Hypothalamus (tissue), 51 donors: Measurements from ENCODE around the gene FAM13B.
"Not testable (repeated sequence)": the region's sequence is repeated elsewhere in the genome, so short reads cannot be mapped to it uniquely, and the experiment has no call there.

ENCODE experiments used
- DNase-seq, 51 donors: peaks; one replicate each; lab custom pipeline; 2025; lab: John Stamatoyannopoulos, UW

Gene FAM13B

DNA sequence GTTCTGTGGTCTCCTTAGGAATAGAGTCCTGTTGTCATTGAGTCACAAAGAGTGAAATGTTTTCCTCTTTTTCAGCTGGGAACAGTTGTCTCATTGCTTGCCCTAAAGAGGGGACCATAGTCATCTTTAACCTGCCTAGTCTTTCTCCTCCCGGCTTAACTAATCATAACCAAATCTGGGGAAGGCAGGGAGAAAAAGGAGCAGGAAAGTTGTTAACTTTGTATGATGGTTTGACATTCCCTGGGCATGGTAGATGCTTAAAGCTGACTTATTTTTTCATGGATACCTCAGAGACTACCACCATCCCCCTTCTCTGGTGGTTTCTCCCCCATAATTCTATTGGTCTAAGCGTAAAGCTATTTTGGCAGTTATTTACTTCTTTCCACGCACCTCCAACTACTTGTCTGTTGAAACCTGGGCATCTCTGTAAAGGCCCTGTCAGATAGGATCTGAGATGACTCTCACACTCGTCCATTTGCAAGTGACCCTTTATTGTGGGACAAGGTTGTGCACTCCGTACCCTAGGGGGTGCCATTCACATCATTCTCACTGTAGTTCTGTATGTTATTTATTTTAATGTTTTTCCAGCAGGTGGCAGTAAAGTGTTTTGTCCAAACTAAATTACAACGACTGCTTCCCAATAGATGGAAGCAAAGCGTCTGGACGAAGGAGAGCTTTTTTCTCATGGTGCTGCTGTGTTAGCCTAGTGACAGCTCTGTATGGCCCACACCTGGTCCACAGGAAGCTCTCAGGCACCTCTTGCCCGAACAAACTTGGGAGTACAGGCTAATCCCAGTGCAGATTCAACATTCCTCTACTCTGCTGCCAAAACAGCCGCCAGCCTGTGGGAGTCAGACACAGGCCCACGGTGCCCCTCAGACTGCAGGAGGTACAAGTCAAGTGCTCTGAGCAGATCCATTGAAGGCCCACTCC lies 3.0 kb upstream of the FAM13B start:
- DNase-seq, result peak in 46 of 51 donors; percentile 8 to 90 (median 48)

DNA sequence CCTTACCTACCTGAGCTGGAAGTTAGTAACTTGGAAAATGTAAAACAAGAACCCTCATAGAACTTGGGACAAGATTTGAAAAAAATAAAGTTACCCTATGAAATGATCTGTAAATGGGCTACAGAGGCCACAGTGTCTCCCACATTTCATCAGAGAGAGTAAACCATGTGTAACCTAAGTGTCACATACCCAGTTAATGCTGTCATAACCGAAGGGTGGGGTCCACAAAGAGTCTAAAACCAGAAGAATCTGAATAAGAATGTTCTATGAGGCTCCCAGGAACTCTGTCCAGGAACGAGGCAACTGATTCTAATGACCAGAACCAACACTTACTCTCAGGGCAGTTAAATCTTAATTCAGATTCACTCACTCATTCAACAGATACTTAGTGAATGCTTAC lies 1.0 kb upstream of the FAM13B start:
- no peak for DNase-seq

DNA sequence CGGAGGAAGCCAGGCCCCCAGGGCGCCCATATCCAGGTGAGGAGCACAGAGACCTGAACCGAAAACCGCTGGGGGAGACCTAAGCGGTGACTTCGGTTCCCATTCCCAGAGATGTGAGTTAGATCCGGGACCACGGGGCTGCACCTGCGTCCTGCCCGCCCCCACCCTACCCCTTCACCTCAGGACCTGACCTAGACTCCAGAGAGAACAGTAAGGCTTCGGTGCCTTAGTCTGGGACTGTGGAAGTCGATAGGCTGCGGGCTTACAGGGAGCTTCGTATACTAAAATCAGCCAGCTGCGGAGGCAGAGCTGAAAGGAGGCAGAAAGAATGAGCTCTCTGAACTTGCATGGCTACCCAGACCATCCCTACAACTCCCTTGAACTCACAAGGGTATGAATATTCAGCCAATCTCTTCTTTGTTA lies 518 bp upstream of the FAM13B start:
- DNase-seq, result peak in 4 of 51 donors; percentile 37 to 73 (median 42)

DNA sequence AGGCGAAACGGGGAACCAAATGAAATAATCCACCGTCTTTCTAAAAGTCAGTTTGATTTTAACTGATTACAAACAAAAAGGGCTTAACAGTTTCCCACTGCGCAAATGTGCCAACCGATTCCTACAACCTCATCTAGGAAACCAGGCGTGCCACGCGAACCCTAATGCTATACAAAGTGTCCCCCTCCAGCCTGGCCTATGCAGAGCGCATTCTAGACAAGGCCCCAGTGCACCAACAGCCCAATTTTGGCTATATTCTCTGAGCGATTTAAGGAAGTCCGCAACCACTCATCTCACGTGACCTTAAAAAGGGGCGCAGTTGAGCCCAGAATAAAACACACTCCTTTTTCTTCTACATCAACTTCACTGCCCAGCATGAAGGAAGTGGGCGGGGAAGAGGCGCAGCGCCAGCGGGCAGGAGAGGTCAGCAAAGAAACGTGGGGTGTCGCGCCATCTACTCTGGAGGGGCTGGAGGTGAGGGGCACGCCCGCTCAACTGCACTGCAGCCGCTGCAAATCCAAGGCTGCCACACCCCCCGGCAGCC lies 779 bp downstream of the FAM13B start:
- DNase-seq, result peak in 39 of 51 donors; percentile 21 to 87 (median 56)

GRCh38 chr5:138029944-138030343 lies 2.9 kb downstream of the FAM13B start:
- no peak for DNase-seq

DNA sequence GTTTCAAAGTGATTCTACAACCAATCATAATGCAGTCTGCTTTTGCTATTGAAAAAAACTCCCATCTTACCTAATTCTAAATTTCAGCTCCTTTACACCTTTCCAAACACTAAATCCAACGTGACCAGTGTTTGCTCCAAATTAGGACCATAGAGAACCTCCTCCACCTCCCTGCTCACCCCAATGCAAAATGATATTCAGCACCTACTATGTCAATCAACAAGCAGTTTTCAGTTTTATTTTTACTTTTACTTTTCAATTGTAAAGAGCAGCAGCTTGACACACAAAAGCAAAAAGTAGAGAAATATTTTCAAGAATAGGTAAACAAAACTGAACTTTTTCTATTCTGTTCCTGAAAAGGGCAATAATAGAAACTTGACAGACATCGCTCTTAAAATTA lies 3.4 kb downstream of the FAM13B start:
- DNase-seq, result no peak

DNA sequence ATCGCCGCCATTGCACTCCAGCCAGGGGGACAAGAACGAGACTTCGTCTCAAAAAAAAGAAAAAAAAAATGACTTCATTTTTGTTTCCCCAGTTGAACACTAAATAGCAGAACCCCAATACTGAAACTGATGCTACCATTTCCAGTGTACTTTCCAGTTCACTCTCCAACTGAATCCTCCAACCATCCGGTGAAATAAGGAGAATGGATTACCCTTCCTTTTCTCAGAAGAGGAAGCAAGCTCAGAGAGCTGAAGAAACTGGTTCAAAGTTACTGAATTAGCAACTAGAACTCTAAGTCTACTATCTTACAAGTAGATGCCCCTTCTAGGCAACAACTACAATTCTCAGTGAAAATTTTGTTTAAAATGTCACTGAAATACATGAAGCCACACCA lies 3.9 kb downstream of the FAM13B start:
- DNase-seq, result no peak

DNA sequence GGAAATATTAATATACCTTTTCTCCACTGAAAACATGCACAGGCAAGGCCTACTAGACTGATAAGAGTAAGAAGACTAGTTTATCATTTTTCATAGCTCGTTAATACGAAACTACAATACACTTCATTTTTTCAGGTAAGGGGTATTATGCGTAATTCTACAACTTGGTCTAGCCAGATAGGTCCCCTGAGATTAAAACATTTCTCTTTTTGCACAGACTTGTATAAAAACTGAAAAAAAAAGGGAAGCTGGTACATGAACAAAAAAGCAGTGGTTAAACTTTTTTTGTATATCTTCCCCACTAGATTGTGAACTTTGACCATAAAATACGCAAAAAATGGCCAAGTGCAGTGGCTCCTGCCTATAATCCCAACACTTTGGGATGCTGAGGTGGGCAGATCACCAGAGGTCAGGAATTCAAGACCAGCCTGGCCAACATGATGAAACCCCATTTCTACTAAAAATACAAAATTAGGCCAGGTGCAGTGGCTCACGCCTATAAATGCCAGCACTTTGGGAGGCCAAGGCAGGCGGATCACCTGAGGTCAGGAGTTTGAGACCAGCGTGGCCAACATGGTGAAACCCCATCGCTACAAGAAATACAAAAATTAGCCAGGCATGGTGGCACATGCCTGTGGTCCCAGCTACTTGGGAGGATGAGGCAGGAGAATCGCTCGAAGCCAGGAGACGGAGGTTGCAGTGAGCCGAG lies 4.5 kb downstream of the FAM13B start:
- not testable (repeated sequence) for DNase-seq

GRCh38 chr5:138026793-138027192 lies 6.1 kb downstream of the FAM13B start:
- DNase-seq, result not testable (repeated sequence)

GRCh38 chr5:138025285-138025684 lies 7.6 kb downstream of the FAM13B start:
- no peak for DNase-seq

DNA sequence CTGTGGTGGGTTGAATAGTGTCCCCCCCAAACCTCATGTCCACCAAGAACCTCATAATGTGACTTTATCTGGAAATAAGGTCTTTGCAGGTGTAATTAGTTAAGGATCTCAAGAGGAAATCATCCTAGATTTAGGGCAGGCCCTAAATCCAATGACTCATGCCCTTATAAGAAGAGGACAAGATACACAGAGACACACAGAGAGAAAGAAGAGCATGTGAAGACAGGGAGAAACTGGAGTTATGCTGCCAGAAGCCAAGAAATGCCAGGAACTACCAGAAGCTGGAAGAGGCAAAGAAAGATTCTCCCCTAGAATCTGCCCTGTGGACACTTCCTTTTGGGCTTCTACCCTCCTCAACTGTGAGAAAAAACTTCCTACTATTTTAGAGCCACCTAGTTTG lies 8.8 kb downstream of the FAM13B start:
- DNase-seq, result no peak

- no peak for DNase-seq
These were observed 10.0 kb downstream of the FAM13B start for GRCh38 chr5:138022912-138023311.

GRCh38 chr5:138021771-138022170 lies 11.1 kb downstream of the FAM13B start:
- no peak for DNase-seq

DNA sequence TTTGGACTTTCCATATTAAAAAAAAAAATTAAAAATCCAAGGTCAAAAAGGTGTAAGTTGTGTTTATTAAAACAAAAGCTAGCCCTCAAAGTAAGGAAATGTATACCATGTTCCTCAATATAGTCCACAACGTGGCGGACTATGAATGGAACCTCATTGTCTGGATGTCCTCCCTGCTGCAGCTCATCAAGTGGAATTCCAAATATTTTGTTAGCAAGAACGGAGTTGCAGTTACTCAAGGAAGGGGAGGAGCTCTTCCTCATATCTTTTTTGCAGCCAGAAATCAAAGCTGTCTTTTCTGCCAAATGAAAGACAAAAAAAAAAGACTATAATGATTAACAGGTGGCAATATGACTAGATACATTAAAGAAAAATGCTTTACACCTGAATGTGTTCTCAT lies 14.0 kb downstream of the FAM13B start:
- no peak for DNase-seq

GRCh38 chr5:138015916-138016315 lies 17.0 kb downstream of the FAM13B start:
- DNase-seq, result no peak

DNA sequence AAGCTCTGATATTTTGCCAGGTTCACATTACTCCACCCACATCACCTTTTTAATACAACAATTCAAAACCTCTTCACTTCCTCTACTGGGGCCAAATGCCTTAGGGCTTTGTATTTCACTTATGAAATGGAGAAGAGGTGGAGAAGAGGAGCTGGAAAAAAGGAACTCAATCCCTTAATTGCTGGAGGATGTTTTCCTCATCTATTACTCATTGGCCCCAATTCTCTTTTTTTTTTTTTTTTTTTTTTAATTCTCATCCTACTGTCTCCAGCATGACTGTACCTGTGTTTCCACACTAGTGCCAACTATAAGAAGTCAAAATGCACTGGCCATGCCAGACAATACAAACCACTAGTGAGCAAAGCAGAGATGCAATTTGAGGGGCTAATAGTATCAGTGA lies 20.9 kb downstream of the FAM13B start:
- DNase-seq, result no peak

GRCh38 chr5:138000102-138000723 lies 32.7 kb downstream of the FAM13B start:
- no peak for DNase-seq

GRCh38 chr5:137997726-137998213 lies 35.1 kb downstream of the FAM13B start:
- DNase-seq, result no peak

DNA sequence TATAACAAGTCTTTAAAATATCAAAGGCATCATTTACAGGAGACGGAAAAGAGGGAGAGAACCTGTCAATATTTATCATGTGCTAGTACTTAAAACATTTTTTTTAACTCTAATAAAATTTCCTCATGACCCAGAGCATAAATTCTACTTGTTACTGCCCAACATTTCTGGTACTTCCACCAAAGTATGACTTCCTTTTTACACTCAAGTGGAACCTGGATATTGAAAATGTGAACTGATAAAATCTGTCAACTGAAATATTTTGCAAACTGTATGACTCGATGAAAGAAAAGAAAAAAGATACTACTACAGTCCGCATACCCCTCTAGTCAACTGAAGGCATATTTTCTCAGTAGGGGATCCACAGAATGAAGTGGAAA lies 37.1 kb downstream of the FAM13B start:
- no peak for DNase-seq

DNA sequence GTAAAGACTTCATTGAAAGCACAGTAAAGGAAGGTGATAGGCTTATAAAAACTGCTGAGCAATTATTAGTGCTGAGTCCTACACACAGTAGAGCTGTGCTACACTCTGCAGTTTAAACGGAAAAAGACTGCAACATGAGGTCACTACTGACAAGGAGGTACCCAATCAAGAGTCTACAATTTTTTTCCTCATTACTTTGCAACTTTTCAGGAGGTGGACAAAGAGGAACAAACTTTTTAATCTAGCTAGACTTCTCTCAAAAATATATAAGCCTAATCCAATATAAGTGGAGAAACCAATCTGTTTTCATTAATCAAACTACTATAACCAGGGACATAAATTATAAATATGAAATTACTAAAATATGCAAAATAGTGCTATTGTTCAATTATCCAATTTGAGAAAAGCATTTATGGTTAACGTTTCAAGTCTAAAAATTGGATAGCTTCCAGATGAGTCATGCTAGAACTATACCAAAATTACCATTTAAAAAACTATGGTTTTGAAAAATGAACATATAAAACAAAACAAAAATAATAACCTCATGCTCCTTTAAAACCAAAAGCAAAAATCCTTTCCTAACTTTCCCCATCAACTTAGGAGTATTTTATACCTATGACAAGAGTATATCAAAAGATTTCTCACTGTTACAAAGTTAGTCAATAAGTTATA lies 37.7 kb downstream of the FAM13B start:
- no peak for DNase-seq
